Small intestine (tissue), 7 donors: ENCODE measurements around the gene JAG2. TPM values are rescaled to one million over a fixed set of nuclear protein-coding genes. Genes with fewer than 3 reads are reported as not detected.

Experiments used
- DNase-seq, 2 donors: peaks; one replicate each; pipeline versions ENCODE4 v3.0.0 to v3.0.0-alpha.2; 2013
- FAIRE-seq: peaks from 2 replicates; lab custom pipeline; 2012; peaks lifted over from hg19 to GRCh38; lab: Jason Lieb, UNC
- H3K27ac ChIP-seq, 3 donors: one replicate each; pipeline ENCODE4 v1.5.1; 2013; ENCODE audit warnings: low read length in 2 of 3, mild to moderate bottlenecking in 2 of 3, control low read depth in 1 of 3, inconsistent platforms in 1 of 3, low read depth in 1 of 3, moderate library complexity in 1 of 3
- H3K27me3 ChIP-seq, 3 donors: one replicate each; pipeline ENCODE4 v1.6.1; 2013; ENCODE audit warnings: low read length in 3 of 3, inconsistent platforms in 1 of 3; ENCODE audit not compliant: control insufficient read depth in 3 of 3, insufficient read depth in 3 of 3
- H3K36me3 ChIP-seq, 3 donors: one replicate each; pipeline ENCODE4 v1.6.1; 2013; ENCODE audit warnings: low read length in 3 of 3, inconsistent platforms in 1 of 3, low read depth in 1 of 3, mild to moderate bottlenecking in 1 of 3, moderate library complexity in 1 of 3; ENCODE audit not compliant: control insufficient read depth in 3 of 3, insufficient read depth in 2 of 3
- H3K4me1 ChIP-seq, 3 donors: one replicate each; pipeline ENCODE4 v1.6.1; 2013; ENCODE audit warnings: low read length in 2 of 3, inconsistent platforms in 1 of 3, low read depth in 1 of 3, mild to moderate bottlenecking in 1 of 3, moderate library complexity in 1 of 3; ENCODE audit not compliant: control insufficient read depth in 3 of 3, insufficient read depth in 2 of 3
- H3K4me3 ChIP-seq, 3 donors: one replicate each; pipeline ENCODE4 v1.5.1; 2013; ENCODE audit warnings: low read length in 3 of 3, control low read depth in 1 of 3, inconsistent platforms in 1 of 3, low read depth in 1 of 3, mild to moderate bottlenecking in 1 of 3, moderate library complexity in 1 of 3
- H3K9me3 ChIP-seq, 2 donors: one replicate each; pipeline ENCODE4 v1.6.1; 2013; ENCODE audit warnings: low read depth in 1 of 2, low read length in 1 of 2; ENCODE audit not compliant: control insufficient read depth in 2 of 2, insufficient read depth in 1 of 2
- WGBS, 3 donors: extraction: QIAGEN DNeasy Blood & Tissue Kit; methylation state at CpG; one replicate each; pipeline ENCODE4 v1.1.7; 2013; 5-methylcytosine and 5-hydroxymethylcytosine counted together
- polyA plus RNA-seq, 4 donors: library from polyadenylated mRNA; stranded (reverse) in 3 of 4; unstranded in 1 of 4; fragments of 200-250 nt in 3 of 4; fragments of 120-200 nt in 1 of 4; gene quantifications; one replicate each; pipeline versions ENCODE4 v1.2.1 to v1.2.3, GENCODE V29; 2013
- donor health status: healthy with polysubstance abuse.
- donor health status: control.
- donor health status: control.
- donor health status: Bipolar disorder and iron deficiency.
- donor health status: healthy.

Gene JAG2
- polyA plus RNA-seq, 4 donors: 2.0 to 15.1 (median 4.8) TPM

- H3K4me1 ChIP-seq: no peaks in the 10 kb centered on the region
- no peak overlapping the region for H3K27ac ChIP-seq
- WGBS, 3 donors: 81 to 83% (median 81%) methylated on average over 50 of the region's 50 CpGs
- no peak overlapping the region for H3K4me3 ChIP-seq
- H3K9me3 ChIP-seq: peaks cover 0 to 20% of the 10 kb centered on the region in 2 donors
- peaks cover 0 to 1% (median 0%) of the 10 kb centered on the region in 3 donors for H3K27me3 ChIP-seq
- DNase-seq: no peak
- FAIRE-seq: no peak
- peaks cover 0 to under 1% (median 0%) of the 10 kb centered on the region in 3 donors for H3K36me3 ChIP-seq
Measured at GRCh38 chr14:105136401-105137322, 31.9 kb downstream of the JAG2 start.

GRCh38 chr14:105135700-105136395, 32.7 kb downstream of the JAG2 start:
- Histone ChIP-seq H3K27me3 (peaks cover 0 to 1% (median 0%) of the 10 kb centered on the region in 3 donors), H3K4me1 (no peaks in the 10 kb centered on the region), H3K27ac (no peak overlapping the region), H3K9me3 (peaks cover 0 to 21% of the 10 kb centered on the region in 2 donors), H3K36me3 (no peaks in the 10 kb centered on the region), H3K4me3 (no peak overlapping the region)
- DNase-seq: peak in 1 of 2 donors; percentile 72
- 57 to 77% (median 64%) methylated on average over 14 of the region's 14 CpGs for WGBS, 3 donors
- no peak for FAIRE-seq

GRCh38 chr14:105132921-105133654, 35.5 kb downstream of the JAG2 start:
- H3K9me3 ChIP-seq: peaks cover 0 to 8% of the 10 kb centered on the region in 2 donors
- no peaks in the 10 kb centered on the region for H3K36me3 ChIP-seq
- DNase-seq: no peak
- no peak for FAIRE-seq
- no peak overlapping the region for H3K4me3 ChIP-seq
- no peak overlapping the region for H3K27ac ChIP-seq
- no peaks in the 10 kb centered on the region for H3K4me1 ChIP-seq
- WGBS, 3 donors: 56 to 59% (median 57%) methylated on average over 4 of the region's 4 CpGs
- H3K27me3 ChIP-seq: peaks cover 0 to 1% (median 0%) of the 10 kb centered on the region in 3 donors

GRCh38 chr14:105131241-105131640, 37.3 kb downstream of the JAG2 start:
- H3K4me3 ChIP-seq: no peak overlapping the region
- WGBS, 3 donors: 78 to 82% (median 82%) methylated on average over 2 of the region's 2 CpGs

GRCh38 chr14:105128059-105128458, 40.5 kb downstream of the JAG2 start:
- Histone ChIP-seq H3K27ac (no peak overlapping the region), H3K9me3 (peaks cover 0 to 8% of the 10 kb centered on the region in 2 donors), H3K4me1 (peaks cover 0 to 13% (median 6%) of the 10 kb centered on the region in 3 donors), H3K27me3 (peaks cover 0 to 1% (median 0%) of the 10 kb centered on the region in 3 donors), H3K36me3 (no peaks in the 10 kb centered on the region), H3K4me3 (no peak overlapping the region)
- DNase-seq: no peak
- no peak for FAIRE-seq
- WGBS, 3 donors: 65 to 71% (median 71%) methylated on average over 5 of the region's 5 CpGs

More at GRCh38 chr14:105131241-105131640, 37.3 kb downstream of the JAG2 start:
- H3K27ac ChIP-seq: no peak overlapping the region
- H3K4me1 ChIP-seq: peaks cover 0 to 7% (median 2%) of the 10 kb centered on the region in 3 donors
- DNase-seq (no peak), FAIRE-seq (no peak)
- H3K36me3 ChIP-seq: no peaks in the 10 kb centered on the region
- H3K9me3 ChIP-seq: peaks cover 0 to 8% of the 10 kb centered on the region in 2 donors
- peaks cover 0 to 1% (median 0%) of the 10 kb centered on the region in 3 donors for H3K27me3 ChIP-seq

- H3K36me3 ChIP-seq: no peaks in the 10 kb centered on the region
- H3K27me3 ChIP-seq: no peaks in the 10 kb centered on the region
- peaks cover 0 to 13% of the 10 kb centered on the region in 2 donors for H3K9me3 ChIP-seq
- WGBS, 3 donors: 64 to 68% (median 67%) methylated on average over 9 of the region's 9 CpGs
- no peak for DNase-seq
- H3K4me1 ChIP-seq: peaks cover 0 to 13% (median 6%) of the 10 kb centered on the region in 3 donors
- no peak overlapping the region for H3K4me3 ChIP-seq
- no peak overlapping the region for H3K27ac ChIP-seq
- FAIRE-seq: no peak
Measured at GRCh38 chr14:105126981-105127329, 41.6 kb downstream of the JAG2 start.

- H3K27ac ChIP-seq: peak overlapping the region in 1 of 3 donors; percentile 33
- no peak overlapping the region for H3K4me3 ChIP-seq
- peaks cover 0 to 13% (median 6%) of the 10 kb centered on the region in 3 donors for H3K4me1 ChIP-seq
- FAIRE-seq (no peak), DNase-seq (peak; percentile 39 to 73)
- H3K27me3 ChIP-seq: peaks cover 0 to under 1% (median 0%) of the 10 kb centered on the region in 3 donors
- H3K9me3 ChIP-seq: peaks cover under 1 to 15% of the 10 kb centered on the region in 2 donors
- WGBS, 3 donors: 53 to 70% (median 58%) methylated on average over 22 of the region's 22 CpGs
- no peaks in the 10 kb centered on the region for H3K36me3 ChIP-seq
Measured at GRCh38 chr14:105126126-105126980, 42.2 kb downstream of the JAG2 start.
